Stomach (tissue), 4 donors: ENCODE measurements around the gene KASH5.

Experiments used
- POLR2A ChIP-seq, 4 donors: fragments of 450-650 bp; IDR thresholded peaks; one replicate each; pipeline ENCODE4 v1.6.1; 2016; ENCODE audit warnings: antibody characterized with exemption in 4 of 4, control low read depth in 2 of 4, mild to moderate bottlenecking in 1 of 4, moderate library complexity in 1 of 4
- TF ChIP-seq, protein P1 (sequence below), 7 experiments: fragments of 450-650 bp in 4 of 7; fragments of 200-600 bp in 3 of 7; sonication (generic) in 3 of 7; IDR thresholded peaks; one replicate each; pipeline ENCODE4 v1.5.1; 2016 to 2019; ENCODE audit warnings: antibody characterized with exemption in 7 of 7, control low read depth in 2 of 7, mild to moderate bottlenecking in 1 of 7

DNA sequence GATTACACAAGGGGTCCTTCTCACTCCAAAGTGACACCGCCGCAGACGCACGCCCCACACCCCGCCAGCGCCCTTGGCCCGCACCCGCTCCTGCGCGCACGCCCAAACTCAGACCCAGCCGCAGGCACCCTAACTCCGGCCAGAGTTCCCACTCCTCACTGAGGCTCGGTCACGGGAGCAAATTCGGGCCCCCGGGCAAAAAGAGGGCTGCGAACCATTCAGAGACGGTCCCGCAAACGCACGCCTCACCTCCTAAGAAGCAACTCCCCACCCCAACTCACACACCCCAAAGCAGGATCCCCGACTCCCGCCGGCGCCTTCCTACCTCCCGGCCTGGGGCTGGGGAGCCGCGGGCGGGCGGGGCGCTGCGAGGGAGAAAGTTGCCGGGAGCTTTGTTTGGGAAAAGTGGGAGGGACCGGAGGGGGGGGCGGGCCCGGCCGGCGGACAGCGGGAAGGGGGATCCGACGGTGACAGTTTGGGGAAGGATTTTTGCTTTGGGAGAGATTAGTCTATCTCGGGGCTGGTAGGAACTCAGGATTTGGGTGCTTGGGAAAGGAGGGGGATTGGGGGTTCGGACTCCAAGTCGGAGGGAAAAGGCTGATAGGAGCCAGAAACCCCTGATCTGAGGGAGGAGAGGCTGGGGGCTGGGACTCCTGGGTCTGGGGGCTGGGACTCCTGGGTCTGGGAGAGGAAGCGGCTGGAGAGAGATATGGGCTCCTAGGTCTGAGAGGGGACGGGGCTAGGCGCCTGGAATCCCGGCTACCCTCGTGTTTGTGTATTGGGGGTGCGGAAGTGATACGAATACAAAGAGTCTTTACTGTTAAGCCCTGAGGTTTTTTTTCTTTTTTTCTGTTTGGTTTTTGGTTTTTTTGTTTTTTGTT, 25.8 kb upstream of the KASH5 start, which contains the start of gene TEAD2:
- TF ChIP-seq POLR2A (IDR thresholded peaks at IDR 0.05) = no peak
- TF ChIP-seq, protein P1, sequence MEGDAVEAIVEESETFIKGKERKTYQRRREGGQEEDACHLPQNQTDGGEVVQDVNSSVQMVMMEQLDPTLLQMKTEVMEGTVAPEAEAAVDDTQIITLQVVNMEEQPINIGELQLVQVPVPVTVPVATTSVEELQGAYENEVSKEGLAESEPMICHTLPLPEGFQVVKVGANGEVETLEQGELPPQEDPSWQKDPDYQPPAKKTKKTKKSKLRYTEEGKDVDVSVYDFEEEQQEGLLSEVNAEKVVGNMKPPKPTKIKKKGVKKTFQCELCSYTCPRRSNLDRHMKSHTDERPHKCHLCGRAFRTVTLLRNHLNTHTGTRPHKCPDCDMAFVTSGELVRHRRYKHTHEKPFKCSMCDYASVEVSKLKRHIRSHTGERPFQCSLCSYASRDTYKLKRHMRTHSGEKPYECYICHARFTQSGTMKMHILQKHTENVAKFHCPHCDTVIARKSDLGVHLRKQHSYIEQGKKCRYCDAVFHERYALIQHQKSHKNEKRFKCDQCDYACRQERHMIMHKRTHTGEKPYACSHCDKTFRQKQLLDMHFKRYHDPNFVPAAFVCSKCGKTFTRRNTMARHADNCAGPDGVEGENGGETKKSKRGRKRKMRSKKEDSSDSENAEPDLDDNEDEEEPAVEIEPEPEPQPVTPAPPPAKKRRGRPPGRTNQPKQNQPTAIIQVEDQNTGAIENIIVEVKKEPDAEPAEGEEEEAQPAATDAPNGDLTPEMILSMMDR (IDR thresholded peaks at IDR 0.05) = no peak
